H1 (cell line): ENCODE measurements around the gene ARHGAP32.

Source experiments
- CHD2 ChIP-seq: IDR thresholded peaks from 2 replicates; pipeline ENCODE4 v1.6.1; 2012; ENCODE audit warnings: low read length, improper control_type of control experiment
- GABPA ChIP-seq: IDR thresholded peaks from 2 replicates; pipeline ENCODE4 v1.6.1; 2011; ENCODE audit warnings: mild to moderate bottlenecking, low read length, moderate library complexity, borderline replicate concordance; ENCODE audit not compliant: insufficient read depth
- JUND ChIP-seq: IDR thresholded peaks from 2 replicates; pipeline ENCODE4 v1.6.1; 2011; ENCODE audit warnings: mild to moderate bottlenecking, improper control_type of control experiment, low read length
- KDM5A ChIP-seq: fragments of 200-600 bp; IDR thresholded peaks from 2 replicates; pipeline ENCODE4 v1.7.1; 2012; ENCODE audit warnings: mild to moderate bottlenecking, low read length, inconsistent platforms, mixed read lengths
- POLR2AphosphoS5 ChIP-seq: IDR thresholded peaks from 2 replicates; pipeline ENCODE4 v1.6.1; 2011; ENCODE audit warnings: low read depth, low read length
- RNF2 ChIP-seq: fragments of 200-900, 300-1000 bp; sonication (generic); IDR thresholded peaks from 2 replicates; pipeline ENCODE4 v1.7.1; 2016; ENCODE audit warnings: borderline replicate concordance, low read depth, mild to moderate bottlenecking, antibody characterized with exemption, low read length; ENCODE audit not compliant: poor library complexity, severe bottlenecking; ENCODE audit errors: missing control alignments
- SP1 ChIP-seq: IDR thresholded peaks from 2 replicates; pipeline ENCODE4 v1.6.1; 2011; ENCODE audit warnings: low read depth, low read length
- SP2 ChIP-seq: IDR thresholded peaks from 2 replicates; pipeline ENCODE4 v1.6.1; 2012; ENCODE audit warnings: mild to moderate bottlenecking, low read length, inconsistent platforms
- TAF1 ChIP-seq: IDR thresholded peaks from 2 replicates; pipeline ENCODE4 v1.6.1; 2011; ENCODE audit warnings: mild to moderate bottlenecking, low read depth, low read length
- TF ChIP-seq, protein P1 (sequence below), 3 experiments: IDR thresholded peaks; 1 replicate in 2 of 3; 2 replicates in 1 of 3; pipeline versions ENCODE4 v1.5.1 to v1.6.1; 2011; ENCODE audit warnings: low read length in 3 of 3, mild to moderate bottlenecking in 3 of 3, inconsistent platforms in 2 of 3, low read depth in 1 of 3, moderate library complexity in 1 of 3; ENCODE audit not compliant: insufficient read depth in 1 of 3; ENCODE audit errors: control extremely low read depth in 1 of 3
- TF ChIP-seq, protein P2 (sequence below): IDR thresholded peaks from 2 replicates; pipeline ENCODE4 v1.6.1; 2012; ENCODE audit warnings: low read length, inconsistent platforms
- TF ChIP-seq, protein P3 (sequence below): IDR thresholded peaks from 2 replicates; pipeline ENCODE4 v1.6.1; 2012; ENCODE audit warnings: inconsistent platforms

DNA sequence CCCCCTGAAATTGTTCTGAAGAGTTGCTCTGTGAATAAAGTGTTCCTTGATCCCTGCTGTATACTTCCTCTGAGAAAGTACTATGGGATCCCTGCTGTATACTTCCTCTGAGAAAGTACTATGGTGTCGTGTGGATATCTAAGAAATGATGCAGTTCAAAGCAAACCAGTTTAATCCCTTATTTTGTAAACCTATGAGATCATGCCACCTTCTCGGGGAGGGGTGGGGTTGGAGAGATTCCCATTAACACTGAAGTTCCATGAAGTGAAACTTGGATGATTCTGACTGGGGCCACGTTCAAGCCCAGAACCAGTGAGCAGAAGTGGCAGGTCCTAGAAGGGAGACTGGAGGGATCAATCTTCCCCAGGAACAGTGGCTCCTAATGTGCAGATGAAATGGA, 236.5 kb downstream of the ARHGAP32 start:
- TF ChIP-seq POLR2AphosphoS5 (no peak), SP1 (no peak), KDM5A (no peak), RNF2 (no peak), SP2 (no peak), TAF1 (no peak), CHD2 (no peak), GABPA (no peak), JUND (no peak)
- TF ChIP-seq, protein P1, sequence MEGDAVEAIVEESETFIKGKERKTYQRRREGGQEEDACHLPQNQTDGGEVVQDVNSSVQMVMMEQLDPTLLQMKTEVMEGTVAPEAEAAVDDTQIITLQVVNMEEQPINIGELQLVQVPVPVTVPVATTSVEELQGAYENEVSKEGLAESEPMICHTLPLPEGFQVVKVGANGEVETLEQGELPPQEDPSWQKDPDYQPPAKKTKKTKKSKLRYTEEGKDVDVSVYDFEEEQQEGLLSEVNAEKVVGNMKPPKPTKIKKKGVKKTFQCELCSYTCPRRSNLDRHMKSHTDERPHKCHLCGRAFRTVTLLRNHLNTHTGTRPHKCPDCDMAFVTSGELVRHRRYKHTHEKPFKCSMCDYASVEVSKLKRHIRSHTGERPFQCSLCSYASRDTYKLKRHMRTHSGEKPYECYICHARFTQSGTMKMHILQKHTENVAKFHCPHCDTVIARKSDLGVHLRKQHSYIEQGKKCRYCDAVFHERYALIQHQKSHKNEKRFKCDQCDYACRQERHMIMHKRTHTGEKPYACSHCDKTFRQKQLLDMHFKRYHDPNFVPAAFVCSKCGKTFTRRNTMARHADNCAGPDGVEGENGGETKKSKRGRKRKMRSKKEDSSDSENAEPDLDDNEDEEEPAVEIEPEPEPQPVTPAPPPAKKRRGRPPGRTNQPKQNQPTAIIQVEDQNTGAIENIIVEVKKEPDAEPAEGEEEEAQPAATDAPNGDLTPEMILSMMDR (IDR thresholded peaks at IDR 0.05; ENCODE audit: control extremely low read depth in 1 of 3, insufficient read depth in 1 of 3, low read depth in 1 of 3, low read length in 3 of 3), result no peak
- TF ChIP-seq, protein P2, sequence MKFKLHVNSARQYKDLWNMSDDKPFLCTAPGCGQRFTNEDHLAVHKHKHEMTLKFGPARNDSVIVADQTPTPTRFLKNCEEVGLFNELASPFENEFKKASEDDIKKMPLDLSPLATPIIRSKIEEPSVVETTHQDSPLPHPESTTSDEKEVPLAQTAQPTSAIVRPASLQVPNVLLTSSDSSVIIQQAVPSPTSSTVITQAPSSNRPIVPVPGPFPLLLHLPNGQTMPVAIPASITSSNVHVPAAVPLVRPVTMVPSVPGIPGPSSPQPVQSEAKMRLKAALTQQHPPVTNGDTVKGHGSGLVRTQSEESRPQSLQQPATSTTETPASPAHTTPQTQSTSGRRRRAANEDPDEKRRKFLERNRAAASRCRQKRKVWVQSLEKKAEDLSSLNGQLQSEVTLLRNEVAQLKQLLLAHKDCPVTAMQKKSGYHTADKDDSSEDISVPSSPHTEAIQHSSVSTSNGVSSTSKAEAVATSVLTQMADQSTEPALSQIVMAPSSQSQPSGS, result no peak
- TF ChIP-seq, protein P3, sequence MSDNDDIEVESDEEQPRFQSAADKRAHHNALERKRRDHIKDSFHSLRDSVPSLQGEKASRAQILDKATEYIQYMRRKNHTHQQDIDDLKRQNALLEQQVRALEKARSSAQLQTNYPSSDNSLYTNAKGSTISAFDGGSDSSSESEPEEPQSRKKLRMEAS, result no peak
